CD4-positive, alpha-beta T cell treated with Interleukin-4 for 1 hour (primary cell): ENCODE data around the gene INCA1.

Experiments used
- DNase-seq, 2 donors: peaks; one replicate each; pipeline ENCODE4 v3.0.0-alpha.2; 2020 to 2022

INCA1 gene

DNA sequence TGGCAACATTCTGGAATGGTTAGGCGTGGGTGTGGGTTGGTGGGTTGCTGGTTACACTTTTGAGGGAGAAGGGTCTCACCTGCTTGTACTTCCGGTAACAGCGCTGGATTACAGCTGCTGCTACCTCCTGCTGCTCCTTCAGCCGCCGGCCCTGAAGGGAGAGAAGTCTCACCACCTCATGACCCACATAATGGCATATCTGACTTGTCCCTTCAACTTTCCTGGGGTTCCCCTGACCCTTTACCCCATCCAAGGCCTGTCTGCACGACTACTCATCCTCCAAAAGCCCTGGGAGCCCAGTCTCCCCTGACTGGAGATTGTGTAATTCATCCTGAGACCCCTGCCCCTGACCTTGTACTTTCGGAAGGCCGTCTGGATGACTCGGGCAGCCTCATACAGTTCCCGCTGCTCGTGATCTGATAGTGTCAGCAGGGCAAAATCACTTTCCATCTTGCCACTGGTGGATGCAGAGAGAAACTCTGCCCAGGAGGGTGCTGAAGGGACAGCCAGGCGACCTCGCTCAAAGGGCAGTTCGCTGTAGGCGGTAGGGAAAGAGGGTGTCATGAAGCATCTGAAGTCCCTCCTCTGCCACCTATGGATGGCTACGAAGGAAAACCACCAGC, 27.7 kb downstream of the INCA1 start:
- no peak for DNase-seq

DNA sequence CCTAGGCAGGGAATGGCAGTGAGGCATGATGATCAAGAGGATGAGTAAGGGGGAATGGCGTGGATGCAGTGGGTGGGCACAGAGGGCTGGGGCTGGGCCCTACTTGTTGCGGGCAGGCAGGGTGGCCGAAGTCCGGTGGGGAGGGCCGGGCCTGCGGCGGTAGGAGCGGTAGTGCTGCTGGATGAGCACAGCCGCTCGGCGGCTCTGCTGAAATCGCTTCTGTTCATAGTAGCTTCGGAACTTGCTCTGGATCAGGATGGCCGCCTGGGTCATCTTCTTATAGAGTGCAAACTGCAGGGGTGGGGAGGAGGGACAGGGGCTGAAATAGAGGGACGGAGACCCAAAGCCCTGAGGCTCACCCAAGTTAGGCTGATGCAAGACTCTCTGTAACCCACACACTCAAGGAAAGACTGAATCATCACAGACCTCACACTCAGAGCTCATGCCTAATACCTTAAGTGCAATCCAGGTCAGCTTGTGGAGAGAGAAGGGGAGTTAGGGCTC, 28.2 kb downstream of the INCA1 start:
- no peak for DNase-seq

DNA sequence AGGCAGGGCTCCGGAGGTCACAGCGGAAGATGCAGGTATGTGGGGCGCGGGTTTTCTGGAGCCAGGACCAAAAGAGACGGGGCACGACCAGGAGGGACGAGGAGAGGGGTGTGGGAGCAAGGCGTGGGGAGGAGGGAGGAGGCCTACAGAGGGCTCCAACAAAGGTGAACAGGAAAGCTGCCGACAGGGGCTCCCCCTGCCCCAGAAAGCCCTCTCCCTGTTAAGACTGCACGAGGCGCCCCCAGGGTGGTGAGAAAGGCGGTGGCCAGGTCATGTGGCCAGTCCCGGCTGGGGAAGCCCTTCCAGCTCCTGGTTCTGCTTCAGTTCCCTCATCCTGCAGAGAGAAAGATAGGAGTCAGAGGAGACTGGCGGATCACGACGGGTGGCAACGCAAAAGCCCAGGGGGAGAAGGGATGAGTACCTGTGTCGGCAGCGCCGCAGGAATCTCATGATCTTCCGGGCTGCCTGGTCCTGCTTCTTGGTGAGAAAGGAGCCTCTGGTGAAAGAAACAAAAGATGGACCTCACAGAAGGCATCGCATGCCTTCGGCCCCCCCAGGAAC, 28.8 kb downstream of the INCA1 start:
- no peak for DNase-seq

DNA sequence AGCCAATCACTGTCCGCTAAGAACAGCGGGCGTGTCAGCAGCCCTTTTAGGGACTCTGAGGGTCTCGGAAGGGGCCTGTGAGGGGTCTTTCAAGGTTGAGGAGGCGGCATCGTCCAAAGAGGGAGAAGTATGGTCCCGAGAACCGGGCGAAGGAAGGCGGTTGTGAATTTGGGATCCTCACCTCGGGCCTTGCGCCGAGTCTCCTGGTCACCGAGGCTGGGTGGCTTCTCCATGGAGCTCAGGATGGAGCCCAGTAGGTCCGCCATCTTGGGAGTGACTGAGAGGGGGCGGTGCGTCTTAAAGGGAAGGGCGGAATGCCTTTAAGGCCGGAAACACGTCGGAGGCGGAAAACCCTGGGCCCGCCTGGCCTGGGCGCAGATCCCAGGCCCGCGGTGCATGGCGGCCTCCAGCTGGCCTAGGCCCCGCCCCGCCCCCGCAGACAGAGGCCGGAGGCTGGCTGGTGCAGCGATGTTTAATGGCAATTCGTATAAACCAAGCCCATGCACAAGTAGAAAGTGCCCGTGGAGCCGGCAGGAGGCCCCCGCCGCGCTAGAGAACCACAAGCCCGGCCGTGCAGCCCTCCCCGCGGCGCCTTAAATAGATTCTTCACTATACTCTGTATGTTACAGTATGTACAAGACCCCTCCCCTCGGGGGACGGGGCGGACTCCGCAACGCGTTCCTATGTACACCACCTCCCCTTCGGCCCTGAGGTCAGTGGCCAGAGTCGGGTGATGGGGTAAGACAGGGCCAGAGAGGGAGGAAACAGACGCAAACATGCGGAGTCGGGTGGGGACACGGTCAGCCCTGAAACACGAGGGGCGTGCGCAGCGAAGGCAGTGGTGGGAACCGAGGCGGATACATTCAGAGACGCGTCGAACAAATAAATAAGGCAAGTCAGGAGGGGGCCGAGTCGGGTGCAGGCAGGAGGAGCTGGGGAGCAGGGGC, 29.5 kb downstream of the INCA1 start, which contains the start of gene SPAG7:
Gene SPAG7 (minus strand): TSS at position 279 of the 947 bp plus-strand sequence. CDS start 13 bp downstream, at position 266.
- DNase-seq: peak; percentile 95 to 97

DNA sequence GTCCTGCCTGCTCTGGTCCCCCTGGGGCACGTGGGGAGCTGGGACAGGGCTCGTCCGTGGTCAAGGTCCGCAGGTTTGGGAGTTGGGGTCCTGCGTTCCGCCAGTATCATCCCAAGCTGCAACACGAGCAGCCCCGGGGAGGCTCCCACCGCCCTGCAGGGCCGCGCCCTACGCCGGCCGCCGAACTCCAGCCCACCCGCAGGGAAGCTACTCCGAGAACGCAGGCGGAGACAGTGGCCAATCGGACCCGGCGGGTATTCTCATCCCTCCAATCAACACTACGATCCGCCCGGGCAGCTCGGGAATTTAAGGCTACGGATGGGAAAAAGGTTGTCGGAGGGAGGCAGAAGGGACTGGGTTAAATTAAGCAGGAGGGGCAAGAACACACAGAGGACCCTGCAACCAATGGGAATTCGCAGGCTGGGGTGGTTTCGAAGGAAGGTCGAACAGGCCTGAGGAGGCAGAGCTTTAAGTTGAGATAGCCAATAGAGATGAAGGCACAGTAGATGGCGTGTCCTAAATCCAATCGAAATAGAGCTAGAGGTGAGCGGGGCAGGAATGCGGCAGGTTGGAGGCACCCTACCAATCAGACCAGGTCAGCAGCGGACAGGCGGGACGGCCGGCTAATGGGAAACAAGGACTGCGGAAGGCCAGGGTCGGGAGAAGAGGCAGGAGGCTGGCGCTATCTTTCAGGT, 30.3 kb downstream of the INCA1 start:
- DNase-seq: peak; percentile 99

DNA sequence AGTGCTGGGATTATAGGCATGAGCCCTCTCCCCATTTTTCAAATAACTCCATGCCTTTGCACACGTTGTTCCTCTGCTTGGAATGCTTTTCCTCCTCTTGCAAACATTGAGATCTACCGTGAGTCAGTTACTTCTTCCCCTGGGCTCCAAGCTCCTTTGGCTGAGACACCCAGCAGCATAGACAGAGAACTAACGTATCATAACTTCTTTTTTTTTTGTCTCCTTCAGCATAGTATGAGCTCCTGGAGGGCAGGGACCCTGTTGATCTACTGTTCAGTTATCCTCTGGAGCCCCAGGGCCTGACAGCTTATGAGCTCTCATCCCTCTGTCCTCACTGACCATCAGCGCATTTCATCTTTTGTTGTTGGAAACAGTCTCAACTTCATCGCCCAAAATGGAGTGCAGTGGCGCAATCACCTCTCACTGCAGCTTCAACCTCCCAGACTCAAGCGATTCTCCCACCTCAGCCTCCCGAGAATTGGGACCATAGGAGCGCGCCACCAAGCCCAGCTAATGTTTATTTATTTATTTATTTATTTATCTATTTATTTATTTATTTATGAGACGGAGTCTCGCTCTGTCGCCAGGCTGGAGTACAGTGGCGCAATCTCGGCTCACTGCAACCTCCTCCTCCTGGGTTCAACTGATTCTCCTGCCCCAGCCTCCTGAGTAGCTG, 31.9 kb downstream of the INCA1 start:
- no peak for DNase-seq

DNA sequence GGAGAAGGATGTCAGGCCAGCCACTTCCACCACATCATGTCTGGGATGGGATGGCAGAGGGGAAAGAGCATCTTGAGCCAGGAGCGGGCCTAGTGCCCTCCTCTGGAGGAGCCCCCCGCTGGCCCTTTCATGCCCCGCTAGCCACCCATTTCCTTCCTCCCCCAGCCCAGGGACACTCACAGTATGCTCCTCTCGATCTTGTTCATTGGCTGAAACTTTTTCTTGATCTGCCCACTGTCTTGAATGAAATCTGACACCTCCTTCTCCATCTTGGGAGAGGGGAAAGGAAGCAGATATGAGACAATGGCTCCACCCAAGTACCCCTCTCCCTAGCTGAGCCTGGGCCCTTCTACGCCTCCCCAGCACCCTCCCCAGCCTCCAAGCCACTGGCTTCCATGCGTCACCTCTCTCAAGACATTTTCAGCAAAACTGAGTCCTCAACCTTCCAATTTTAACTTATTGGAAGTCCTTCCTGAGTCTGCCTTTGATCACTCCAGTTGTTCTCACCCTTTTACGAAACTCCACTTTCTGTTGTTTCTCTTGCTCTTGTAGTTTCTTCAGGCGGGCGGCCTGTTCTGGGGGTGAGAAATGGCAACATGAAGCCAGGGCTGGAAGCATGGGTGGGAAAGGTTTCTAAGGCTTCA, 36.9 kb downstream of the INCA1 start:
- no peak for DNase-seq

DNA sequence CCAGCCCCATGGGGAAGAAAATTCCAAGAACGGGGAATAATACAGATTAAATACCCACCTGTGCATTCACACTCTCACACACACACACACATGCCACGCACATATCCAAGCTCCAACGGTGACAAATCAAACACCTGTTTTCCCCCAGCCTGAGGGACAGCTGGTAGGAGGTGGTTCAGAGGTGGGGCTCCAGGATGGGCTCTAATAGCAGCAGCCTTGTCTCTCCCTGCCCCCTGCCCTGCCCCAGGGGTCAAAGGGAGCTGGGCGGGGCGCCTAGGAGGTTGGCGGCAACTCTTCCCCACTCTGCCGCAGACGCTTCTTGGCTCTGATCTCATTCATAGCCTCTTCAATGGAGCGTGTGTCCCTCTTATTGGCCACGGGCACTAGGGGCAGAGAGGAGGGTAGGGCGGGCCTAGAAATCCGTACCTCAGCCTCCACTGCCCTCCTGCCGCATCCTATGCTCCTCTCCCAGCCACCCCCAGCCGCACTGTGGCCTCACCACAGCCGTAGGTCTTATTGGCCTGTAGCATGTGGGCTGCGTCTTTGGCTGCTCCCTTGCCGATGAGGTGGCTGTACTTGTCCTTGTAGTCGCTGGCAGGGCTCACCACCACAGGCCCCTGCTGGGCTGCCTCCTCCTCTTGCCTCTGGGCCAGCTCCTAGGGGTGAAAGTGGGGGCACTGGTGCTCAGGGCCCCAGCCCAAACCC, 37.9 kb downstream of the INCA1 start:
- no peak for DNase-seq

DNA sequence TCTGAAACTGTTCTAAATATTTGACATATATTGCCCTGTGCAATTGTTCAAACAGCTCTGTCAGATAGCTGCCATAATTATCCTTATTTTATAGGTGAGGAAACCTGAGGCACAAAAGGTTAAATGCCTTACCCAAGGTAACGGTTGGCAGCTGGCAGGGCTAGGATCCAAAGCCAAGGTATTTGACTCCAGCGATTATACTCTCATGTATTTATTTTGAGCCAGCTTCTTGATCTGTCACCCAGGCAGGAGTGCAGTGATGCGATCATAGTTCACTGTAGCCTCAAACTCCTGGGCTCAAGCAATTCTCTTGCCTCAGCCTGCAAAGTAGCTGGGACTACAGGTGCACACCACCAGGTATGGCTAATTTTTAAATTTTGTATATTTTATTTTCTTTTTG, 39.2 kb downstream of the INCA1 start:
- no peak for DNase-seq

DNA sequence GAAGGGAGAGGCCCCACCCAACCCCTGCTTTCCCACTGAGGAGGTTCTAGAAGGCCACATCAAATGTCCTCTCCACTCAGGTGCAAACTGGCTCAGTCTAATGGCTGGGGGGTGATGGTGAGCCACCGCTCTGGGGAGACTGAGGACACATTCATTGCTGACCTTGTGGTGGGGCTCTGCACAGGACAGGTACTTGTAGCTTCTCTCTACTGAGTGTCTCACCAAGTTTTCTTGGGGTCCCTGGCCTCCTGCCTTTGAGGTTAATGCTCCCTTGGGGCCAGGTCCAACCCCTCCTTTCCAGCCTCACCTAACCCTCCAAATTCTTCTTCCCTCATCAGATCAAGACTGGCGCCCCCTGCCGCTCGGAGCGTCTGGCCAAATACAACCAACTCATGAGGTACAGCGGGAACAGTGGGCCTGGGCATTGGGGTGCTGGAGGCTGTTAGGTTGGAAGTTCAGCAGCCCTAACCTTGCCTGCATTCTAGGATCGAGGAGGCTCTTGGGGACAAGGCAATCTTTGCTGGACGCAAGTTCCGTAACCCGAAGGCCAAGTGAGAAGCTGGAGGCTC, 40.7 kb downstream of the INCA1 start:
- DNase-seq: peak; percentile 44 to 51

DNA sequence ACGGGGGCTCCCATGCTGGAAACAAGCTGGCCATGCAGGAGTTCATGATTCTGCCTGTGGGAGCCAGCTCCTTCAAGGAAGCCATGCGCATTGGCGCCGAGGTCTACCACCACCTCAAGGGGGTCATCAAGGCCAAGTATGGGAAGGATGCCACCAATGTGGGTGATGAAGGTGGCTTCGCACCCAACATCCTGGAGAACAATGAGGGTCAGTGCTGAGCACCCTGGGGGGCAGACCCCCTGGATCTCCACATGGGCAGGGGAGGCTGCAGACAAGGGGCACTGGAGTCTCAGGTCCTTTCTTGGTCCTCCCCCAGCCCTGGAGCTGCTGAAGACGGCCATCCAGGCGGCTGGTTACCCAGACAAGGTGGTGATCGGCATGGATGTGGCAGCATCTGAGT, 42.2 kb downstream of the INCA1 start:
- no peak for DNase-seq

DNA sequence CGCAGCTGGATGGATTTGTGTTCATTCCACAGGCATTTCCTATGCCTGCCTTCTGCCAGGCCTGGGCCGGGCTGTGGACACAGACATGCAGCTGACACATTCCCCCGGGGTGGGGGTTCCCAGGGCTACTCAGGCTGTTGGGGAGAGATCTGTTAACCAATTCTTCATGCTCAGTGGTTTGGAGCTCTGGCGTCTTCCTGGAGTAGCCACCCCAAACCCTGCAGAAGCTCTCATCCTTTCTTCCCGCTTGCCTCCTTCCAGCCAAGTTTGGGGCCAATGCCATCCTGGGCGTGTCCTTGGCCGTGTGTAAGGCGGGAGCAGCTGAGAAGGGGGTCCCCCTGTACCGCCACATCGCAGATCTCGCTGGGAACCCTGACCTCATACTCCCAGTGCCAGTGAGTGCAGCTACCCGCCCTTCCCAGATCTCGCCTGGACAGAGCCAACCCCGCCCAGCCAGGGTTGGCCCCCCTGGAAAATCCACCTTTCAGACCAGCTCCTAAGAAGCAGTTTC, 43.8 kb downstream of the INCA1 start:
- DNase-seq: no peak

DNA sequence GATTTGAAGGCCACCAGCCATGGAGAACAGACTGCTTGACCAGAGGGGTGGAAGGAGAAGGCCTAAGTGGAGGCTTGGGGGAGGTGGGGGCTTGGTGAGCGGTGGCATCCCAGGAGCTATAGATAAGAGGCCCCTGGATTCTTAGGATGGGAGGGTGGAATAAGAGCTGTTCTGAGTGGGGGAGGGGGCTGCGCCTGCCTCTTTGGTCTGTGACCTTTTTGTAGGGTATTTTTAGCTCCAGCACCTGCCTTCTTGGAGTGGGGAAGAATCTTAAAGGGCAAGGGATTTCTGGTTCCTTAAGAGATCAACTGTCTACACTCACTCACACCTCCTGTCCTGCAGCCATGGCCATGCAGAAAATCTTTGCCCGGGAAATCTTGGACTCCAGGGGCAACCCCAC, 45.8 kb downstream of the INCA1 start:
- DNase-seq: no peak

DNA sequence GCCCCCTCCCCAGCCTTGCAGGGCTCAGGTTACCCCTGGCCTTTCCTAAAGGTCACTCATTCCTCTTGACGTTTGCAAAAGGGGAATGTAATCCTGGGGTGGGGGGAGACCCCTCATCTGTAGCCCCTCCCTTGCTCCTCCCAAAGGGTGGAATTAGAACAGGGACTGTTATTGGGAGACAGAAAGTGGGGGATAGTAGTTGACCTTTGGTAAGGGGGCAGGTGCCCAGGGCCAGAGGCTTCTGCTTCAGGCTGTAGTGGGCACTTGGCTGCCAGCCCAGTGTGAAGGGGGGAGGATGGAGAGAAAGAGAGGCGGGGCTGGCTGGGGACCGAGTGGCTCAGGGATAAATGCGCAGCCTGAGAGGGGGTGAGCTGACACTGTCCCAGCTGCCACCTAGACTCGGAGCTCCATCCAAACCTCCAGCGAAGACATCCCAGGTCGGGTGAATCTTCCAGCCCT, 46.5 kb downstream of the INCA1 start, which contains the start of gene ENO3:
Gene ENO3 (plus strand): TSS at position 374 of the 459 bp plus-strand sequence. CDS start 711 bp downstream, outside the sequence.
- no peak for DNase-seq

DNA sequence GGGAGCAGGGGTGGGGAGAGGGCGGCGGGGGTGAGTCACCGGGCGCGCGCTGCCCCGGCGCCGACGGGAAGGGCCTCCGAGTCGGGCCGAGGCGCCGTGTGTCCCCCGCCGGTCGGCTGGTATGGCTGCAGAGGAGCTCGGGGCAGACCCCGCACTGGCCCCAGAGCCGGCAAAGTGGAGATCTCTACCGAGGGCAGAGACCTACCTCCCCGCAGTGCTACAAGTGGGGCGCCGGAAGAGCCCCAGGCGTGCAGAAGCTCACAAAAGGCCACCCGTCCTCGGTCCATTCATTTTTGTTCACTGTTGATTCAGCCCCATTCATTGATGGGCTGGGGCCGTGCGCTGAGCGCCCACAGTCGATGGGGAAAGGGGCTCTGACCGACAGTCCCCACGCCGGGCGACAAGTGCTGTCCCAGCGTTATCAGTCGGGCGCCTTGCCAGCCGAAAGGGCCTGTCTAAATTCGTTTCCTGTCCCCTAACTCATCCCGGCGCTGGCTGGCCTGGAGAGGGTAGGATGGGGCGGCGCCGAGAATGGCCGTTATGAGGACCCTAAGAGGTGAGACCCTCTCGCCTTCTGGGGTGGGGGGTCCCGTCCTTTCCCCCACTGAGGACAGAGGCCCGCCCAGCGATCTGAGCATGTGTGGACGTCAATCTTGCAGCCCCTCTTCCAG, 47.1 kb downstream of the INCA1 start:
- no peak for DNase-seq

DNA sequence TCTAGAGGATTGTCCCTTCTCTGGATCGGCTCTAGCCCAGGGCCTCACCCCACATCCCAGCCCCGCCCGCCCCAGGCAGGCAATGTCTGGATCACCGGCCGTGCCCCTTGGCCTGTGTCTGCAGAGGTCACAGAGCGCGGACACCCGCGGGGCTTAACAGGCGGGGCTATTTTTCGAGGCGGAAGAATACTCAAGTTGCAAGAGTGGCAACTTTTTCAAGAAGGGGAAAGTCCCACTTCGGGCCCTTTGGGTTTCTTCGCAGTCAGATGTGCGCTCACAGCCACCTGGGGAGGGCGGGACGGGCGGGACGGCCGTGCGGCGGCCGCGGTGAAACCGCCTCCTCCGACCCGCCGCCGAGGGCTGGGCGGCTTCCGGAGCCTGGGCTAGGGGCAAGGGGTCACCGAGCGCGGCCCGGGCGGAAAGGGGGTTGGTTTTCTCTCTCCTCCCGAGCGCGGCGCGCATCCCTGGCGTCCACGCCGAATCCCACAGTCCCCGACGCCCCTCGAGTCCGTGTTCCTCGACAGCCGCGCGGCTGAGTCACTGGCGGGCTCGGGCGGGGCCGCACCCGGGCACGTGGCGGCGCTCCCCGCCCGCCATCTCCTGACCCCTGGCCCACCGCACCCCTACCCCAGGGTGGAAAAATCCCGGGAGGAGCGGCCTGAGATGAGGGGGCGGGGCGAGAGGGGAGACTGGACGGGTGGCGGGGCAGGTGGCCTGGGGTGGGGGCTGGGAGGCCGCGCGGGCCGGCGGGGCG, 47.8 kb downstream of the INCA1 start:
- DNase-seq: peak; percentile 85 to 89

DNA sequence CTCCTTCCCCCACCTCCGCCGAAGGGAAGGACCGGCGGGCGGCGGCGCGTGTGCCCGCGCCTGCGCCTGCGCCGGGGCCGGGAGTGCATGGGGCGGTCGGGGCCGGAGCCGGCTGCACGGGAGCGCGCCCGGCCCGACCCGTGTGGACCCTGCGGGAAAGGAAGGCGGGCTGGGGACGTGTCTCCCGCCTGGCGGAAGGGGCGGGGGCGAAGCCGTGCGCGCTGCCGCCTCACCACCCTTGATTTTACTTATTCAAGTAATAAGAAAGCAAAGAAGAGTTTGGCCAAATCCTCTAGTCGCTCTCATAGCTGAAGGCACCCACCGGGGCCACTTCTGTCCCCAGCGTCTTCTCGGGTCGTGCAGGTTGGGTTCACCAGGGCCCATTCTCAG, 48.4 kb downstream of the INCA1 start:
- peak; percentile 79 to 82 for DNase-seq

DNA sequence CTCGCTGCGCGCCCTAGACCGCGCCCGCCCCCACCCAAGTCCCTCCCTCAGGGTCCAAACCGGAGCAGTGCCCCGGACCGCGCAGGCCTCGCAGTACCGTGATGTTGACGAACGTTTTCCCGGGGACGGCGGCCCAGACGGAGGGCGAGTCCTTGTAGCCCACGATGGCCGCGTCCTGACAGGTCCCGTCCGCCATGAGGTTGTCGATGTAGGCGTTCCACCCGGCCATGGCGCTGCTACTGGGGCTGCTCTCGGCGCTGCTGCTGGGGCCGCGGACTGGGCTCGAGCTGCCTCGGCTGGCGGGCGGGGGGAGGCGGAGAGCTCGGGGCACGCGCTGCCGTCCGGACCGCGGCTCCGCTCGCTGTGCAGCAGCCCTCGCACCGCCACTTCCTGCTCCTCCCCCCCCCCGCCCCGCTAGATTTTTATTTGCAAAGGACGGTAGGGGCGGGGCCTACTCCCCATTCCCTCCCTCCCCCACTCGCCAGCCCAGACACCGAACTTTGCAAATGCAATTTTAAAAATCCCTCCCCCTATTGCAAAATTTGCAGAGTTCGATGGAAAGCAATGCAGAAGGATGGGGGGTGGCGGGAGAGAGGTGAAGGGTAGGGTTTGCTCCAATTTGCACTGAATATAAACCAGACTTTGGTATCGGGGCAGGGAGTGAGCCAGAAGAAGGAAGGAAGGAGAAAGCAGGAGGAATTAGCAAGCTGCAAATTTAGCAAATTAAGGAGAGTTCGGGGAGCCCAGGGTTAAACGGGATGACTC, 49.0 kb downstream of the INCA1 start, which contains the start of gene PFN1:
Gene PFN1 (minus strand): TSS at position 365 of the 765 bp plus-strand sequence. CDS start 136 bp downstream, at position 229.
- peak; percentile 93 to 96 for DNase-seq
